ENCODE results near the gene HOXD12. TPM values are rescaled to one million over a fixed set of nuclear protein-coding genes. Genes with fewer than 3 reads are reported as not detected.

The HOXD12 gene
- total RNA-seq, 2 donors from 2014 or later = 0.36 TPM; not detected in 1

DNA sequence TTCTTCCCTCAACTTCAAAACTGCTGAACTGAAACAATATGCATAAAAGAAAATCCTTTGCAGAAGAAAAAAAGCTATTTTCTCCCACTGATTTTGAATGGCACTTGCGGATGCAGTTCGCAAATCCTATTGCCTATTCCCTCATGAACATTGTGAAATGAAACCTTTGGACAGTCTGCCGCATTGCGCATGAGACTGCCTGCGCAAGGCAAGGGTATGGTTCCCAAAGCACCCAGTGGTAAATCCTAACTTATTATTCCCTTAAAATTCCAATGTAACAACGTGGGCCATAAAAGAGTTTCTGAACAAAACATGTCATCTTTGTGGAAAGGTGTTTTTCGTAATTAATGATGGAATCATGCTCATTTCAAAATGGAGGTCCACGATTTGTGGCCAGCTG, 38.3 kb downstream of the HOXD12 start:
- H3K4me3 ChIP-seq = no peak overlapping the region
- H3K9me3 ChIP-seq = no peaks in the 10 kb centered on the region
- no peaks in the 10 kb centered on the region for H3K36me3 ChIP-seq
- H3K4me1 ChIP-seq (replicated peaks) = no peaks in the 10 kb centered on the region
- 77% methylated on average over 8 of the region's 8 CpGs for WGBS
- no peak overlapping the region for H3K27ac ChIP-seq
- intact Hi-C loops (cut with DNase I) = no loop called here
- no peak for TF ChIP-seq POLR2AphosphoS5 (IDR thresholded peaks at IDR 0.05)
- TF ChIP-seq POLR2A (IDR thresholded peaks at IDR 0.05) = no peak
- TF ChIP-seq, protein P1, sequence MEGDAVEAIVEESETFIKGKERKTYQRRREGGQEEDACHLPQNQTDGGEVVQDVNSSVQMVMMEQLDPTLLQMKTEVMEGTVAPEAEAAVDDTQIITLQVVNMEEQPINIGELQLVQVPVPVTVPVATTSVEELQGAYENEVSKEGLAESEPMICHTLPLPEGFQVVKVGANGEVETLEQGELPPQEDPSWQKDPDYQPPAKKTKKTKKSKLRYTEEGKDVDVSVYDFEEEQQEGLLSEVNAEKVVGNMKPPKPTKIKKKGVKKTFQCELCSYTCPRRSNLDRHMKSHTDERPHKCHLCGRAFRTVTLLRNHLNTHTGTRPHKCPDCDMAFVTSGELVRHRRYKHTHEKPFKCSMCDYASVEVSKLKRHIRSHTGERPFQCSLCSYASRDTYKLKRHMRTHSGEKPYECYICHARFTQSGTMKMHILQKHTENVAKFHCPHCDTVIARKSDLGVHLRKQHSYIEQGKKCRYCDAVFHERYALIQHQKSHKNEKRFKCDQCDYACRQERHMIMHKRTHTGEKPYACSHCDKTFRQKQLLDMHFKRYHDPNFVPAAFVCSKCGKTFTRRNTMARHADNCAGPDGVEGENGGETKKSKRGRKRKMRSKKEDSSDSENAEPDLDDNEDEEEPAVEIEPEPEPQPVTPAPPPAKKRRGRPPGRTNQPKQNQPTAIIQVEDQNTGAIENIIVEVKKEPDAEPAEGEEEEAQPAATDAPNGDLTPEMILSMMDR (IDR thresholded peaks at IDR 0.05) = no peak
- no peaks in the 10 kb centered on the region for H3K27me3 ChIP-seq (replicated peaks; ENCODE audit: insufficient read depth)
- DNase-seq (ENCODE audit: low spot score) = no peak

DNA sequence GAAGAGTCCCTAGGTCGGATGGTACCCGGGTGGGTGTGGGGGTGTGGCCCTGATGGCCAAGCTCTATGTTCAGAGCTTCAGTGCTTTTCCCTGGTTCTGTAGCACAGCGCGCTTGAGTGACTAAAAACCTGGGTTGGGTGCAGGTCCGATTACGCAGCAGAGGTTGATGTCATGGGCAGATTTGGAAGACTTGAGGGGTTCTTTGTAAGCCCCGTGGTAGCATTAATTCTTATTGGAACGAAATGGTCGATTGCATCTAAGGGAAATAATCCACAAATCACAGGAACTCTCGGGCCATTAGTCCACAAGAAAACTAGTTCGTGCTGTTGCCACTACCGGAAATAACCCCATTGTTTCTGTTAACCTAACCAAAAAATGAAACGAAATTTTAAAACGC, 38.9 kb downstream of the HOXD12 start:
- no peaks in the 10 kb centered on the region for H3K4me1 ChIP-seq (replicated peaks)

GRCh38 chr2:176138923-176139660, 39.5 kb downstream of the HOXD12 start:
- intact Hi-C loops (cut with DNase I) = no loop called here
- DNase-seq (ENCODE audit: low spot score) = no peak
- Histone ChIP-seq H3K9me3 (no peaks in the 10 kb centered on the region), H3K4me1 (replicated peaks) (no peaks in the 10 kb centered on the region), H3K27ac (no peak overlapping the region), H3K36me3 (no peaks in the 10 kb centered on the region), H3K4me3 (no peak overlapping the region), H3K27me3 (replicated peaks; ENCODE audit: insufficient read depth) (no peaks in the 10 kb centered on the region)
- no peak for TF ChIP-seq POLR2A (IDR thresholded peaks at IDR 0.05)
- no peak for TF ChIP-seq POLR2AphosphoS5 (IDR thresholded peaks at IDR 0.05)
- TF ChIP-seq, protein P1 (IDR thresholded peaks at IDR 0.05) = no peak
- WGBS = 62% methylated on average over 28 of the region's 28 CpGs

More for the DNA sequence above, 38.9 kb downstream of the HOXD12 start:
- intact Hi-C loops (cut with DNase I) = no loop called here
- Histone ChIP-seq H3K9me3 (no peaks in the 10 kb centered on the region), H3K27ac (no peak overlapping the region), H3K27me3 (replicated peaks; ENCODE audit: insufficient read depth) (no peaks in the 10 kb centered on the region), H3K4me3 (no peak overlapping the region), H3K36me3 (no peaks in the 10 kb centered on the region)
- no peak for DNase-seq (ENCODE audit: low spot score)
- WGBS = 57% methylated on average over 14 of the region's 14 CpGs
- TF ChIP-seq POLR2AphosphoS5 (IDR thresholded peaks at IDR 0.05) (no peak), POLR2A (IDR thresholded peaks at IDR 0.05) (no peak)
- TF ChIP-seq, protein P1 (IDR thresholded peaks at IDR 0.05) = no peak

DNA sequence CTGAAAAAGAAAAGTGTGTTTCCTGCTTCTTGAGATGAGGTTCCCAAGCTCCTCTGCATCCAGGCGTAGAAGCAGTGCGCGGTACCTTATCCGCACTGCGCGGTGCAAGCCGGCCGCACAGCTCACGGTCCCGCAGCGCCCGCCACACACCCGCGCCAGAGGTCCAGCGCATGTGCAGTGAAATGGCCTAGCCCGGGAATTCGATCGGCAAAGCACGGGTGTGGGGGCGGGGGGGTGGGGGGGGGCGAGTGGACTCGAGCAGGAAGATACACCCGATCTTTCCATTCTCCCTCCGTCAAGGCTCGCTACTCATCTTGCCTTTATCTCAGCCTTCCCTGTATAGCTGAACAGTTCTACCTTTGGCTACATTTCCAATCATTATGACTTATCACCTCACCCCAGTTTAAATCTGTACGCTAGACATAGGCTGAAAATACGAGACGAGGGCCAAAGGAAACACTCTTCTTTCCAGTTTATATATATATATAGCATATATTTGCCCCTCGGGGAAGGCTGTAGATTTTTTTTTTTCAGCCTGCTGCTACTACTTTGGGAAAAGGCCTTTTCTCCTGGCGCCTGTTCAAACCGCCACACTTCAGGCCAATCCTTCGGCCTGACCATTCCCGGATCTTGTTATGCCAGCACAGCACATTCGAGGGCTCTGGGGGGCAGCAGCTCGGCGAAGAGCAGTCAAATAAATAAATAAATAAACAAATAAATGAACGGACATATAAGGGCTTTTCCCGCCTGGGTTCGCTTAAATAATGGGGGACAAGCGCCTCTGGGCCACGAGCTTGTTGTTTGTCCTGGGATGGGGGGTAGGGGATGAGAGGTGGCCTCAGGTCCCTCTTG, 40.3 kb downstream of the HOXD12 start:
- TF ChIP-seq, protein P1 (IDR thresholded peaks at IDR 0.05) = no peak
- TF ChIP-seq POLR2A (IDR thresholded peaks at IDR 0.05) (no peak), POLR2AphosphoS5 (IDR thresholded peaks at IDR 0.05) (no peak)
- Histone ChIP-seq H3K27ac (no peak overlapping the region), H3K36me3 (no peaks in the 10 kb centered on the region), H3K4me3 (peak overlapping the region; percentile 27 to 35), H3K9me3 (no peaks in the 10 kb centered on the region), H3K27me3 (replicated peaks; ENCODE audit: insufficient read depth) (no peaks in the 10 kb centered on the region), H3K4me1 (replicated peaks) (no peaks in the 10 kb centered on the region)
- 36% methylated on average over 41 of the region's 41 CpGs for WGBS
- DNase-seq (ENCODE audit: low spot score) = no peak
- intact Hi-C loops (cut with DNase I) = loop anchor here (1.0 to 5.0 kb wide), 3 partner anchors 315 to 497 kb away; no protein-coding TSS in a partner anchor

Measured in prostate gland (tissue), 2 donors.